ENCODE results near the gene SSC5D.

DNA sequence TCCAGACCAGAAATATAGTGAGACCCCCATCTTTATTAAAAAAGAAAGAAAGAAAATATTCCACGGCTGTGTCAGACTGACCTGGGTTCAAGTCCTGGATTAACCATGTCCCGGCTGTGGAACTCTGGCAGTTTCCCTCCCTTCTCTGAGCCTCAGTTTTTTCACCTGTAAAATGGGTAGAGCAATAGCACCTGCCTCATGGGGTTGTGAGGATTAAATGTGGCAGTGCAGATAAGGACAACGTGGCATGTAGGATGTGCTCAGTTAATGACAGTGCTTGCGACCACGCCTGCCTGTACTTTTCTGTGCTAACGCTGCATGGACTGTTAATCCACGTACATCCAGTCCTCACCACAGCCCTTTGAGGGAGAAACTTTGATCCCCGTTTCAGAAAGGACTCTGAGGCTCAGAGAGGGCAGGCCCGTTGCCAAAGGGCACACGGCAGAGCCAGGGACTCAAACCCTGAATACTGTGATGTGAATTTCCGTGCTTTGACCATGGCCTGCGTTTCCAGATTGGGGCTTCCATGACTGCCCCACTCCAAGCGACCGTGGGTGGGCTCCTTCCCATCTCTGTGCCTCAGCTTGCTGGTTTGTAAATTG is 32.6 kb downstream of the SSC5D start:
- TF ChIP-seq, protein P1, sequence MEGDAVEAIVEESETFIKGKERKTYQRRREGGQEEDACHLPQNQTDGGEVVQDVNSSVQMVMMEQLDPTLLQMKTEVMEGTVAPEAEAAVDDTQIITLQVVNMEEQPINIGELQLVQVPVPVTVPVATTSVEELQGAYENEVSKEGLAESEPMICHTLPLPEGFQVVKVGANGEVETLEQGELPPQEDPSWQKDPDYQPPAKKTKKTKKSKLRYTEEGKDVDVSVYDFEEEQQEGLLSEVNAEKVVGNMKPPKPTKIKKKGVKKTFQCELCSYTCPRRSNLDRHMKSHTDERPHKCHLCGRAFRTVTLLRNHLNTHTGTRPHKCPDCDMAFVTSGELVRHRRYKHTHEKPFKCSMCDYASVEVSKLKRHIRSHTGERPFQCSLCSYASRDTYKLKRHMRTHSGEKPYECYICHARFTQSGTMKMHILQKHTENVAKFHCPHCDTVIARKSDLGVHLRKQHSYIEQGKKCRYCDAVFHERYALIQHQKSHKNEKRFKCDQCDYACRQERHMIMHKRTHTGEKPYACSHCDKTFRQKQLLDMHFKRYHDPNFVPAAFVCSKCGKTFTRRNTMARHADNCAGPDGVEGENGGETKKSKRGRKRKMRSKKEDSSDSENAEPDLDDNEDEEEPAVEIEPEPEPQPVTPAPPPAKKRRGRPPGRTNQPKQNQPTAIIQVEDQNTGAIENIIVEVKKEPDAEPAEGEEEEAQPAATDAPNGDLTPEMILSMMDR (conservative IDR thresholded peaks at IDR 0.05; ENCODE audit: low read depth in 2 of 2): no peak
- TF ChIP-seq POLR2AphosphoS5 (IDR thresholded peaks at IDR 0.05; ENCODE audit: low read depth) (no peak), JUNB (IDR thresholded peaks at IDR 0.05; ENCODE audit: unreplicated experiment) (no peak), EZH2phosphoT487 (IDR thresholded peaks at IDR 0.05; ENCODE audit: unreplicated experiment) (no peak), EZH2 (IDR thresholded peaks at IDR 0.05; ENCODE audit: low read depth, unreplicated experiment) (no peak)
